OCI-LY1 (cell line): ENCODE results near the gene CUEDC1.

Source experiments
- H2AFZ ChIP-seq: fragments of 200-600 bp; sonication (generic), shearing (Covaris generic); 2 replicates; pipeline ENCODE4 v1.6.0; 2014; ENCODE audit warnings: antibody characterized with exemption, mild to moderate bottlenecking, low read length
- H3F3A ChIP-seq: fragments of 200-600 bp; sonication (generic), shearing (Covaris generic); 2 replicates; pipeline ENCODE4 v1.6.0; 2014; ENCODE audit warnings: mild to moderate bottlenecking, antibody characterized with exemption, low read length, moderate library complexity; ENCODE audit not compliant: insufficient read depth
- H3K27ac ChIP-seq: fragments of 200-600 bp; sonication (generic); 2 replicates; pipeline ENCODE4 v1.5.1; 2014; ENCODE audit warnings: low read length, mixed run types, mild to moderate bottlenecking, low read depth; ENCODE audit not compliant: poor library complexity, severe bottlenecking
- H3K27me3 ChIP-seq: fragments of 200-600 bp; sonication (generic); 2 replicates; pipeline ENCODE4 v1.6.0; 2014; ENCODE audit warnings: antibody characterized with exemption, mild to moderate bottlenecking, low read length, moderate library complexity; ENCODE audit not compliant: insufficient read depth
- H3K36me3 ChIP-seq: fragments of 200-600 bp; sonication (generic); 2 replicates; pipeline ENCODE4 v1.6.1; 2014; ENCODE audit warnings: mild to moderate bottlenecking, antibody characterized with exemption, low read length, moderate library complexity, mixed read lengths; ENCODE audit not compliant: insufficient read depth
- H3K4me1 ChIP-seq: fragments of 200-600 bp; sonication (generic); 2 replicates; pipeline ENCODE4 v1.5.1; 2014; ENCODE audit warnings: mild to moderate bottlenecking, low read length, moderate library complexity; ENCODE audit not compliant: insufficient read depth, severe bottlenecking
- H3K4me2 ChIP-seq: fragments of 200-600 bp; sonication (generic), shearing (Covaris generic); 2 replicates; pipeline ENCODE4 v1.6.1; 2014; ENCODE audit warnings: low read length
- H3K4me3 ChIP-seq: fragments of 200-600 bp; sonication (generic); 2 replicates; pipeline ENCODE4 v1.5.1; 2014; ENCODE audit warnings: low read length, low read depth, mild to moderate bottlenecking, mixed read lengths; ENCODE audit not compliant: poor library complexity, severe bottlenecking
- H3K79me2 ChIP-seq: fragments of 200-600 bp; shearing (Covaris generic); 2 replicates; pipeline ENCODE4 v1.6.1; 2016; ENCODE audit warnings: mixed run types, low read length, mixed read lengths; ENCODE audit not compliant: insufficient read depth
- H3K9ac ChIP-seq: fragments of 200-600 bp; sonication (generic), shearing (Covaris generic); 2 replicates; pipeline ENCODE4 v1.6.1; 2014; ENCODE audit warnings: mild to moderate bottlenecking, low read length, mixed read lengths
- H3K9me2 ChIP-seq: fragments of 200-600 bp; sonication (generic), shearing (Covaris generic); 2 replicates; pipeline ENCODE4 v1.6.1; 2014; ENCODE audit warnings: low read depth, mild to moderate bottlenecking, low read length, mixed read lengths
- H3K9me3 ChIP-seq: fragments of 200-600 bp; shearing (Covaris generic); 2 replicates; pipeline ENCODE4 v1.6.1; 2014; ENCODE audit warnings: low read length, mixed read lengths
- H4K20me1 ChIP-seq: fragments of 200-600 bp; sonication (generic), shearing (Covaris generic); 2 replicates; pipeline ENCODE4 v1.6.0; 2016; ENCODE audit warnings: mild to moderate bottlenecking, low read length; ENCODE audit not compliant: insufficient read depth
- EZH2 ChIP-seq: fragments of 200-600 bp; sonication (generic), shearing (Covaris generic); IDR thresholded peaks from 2 replicates; pipeline ENCODE4 v1.8.0; 2017; ENCODE audit warnings: borderline replicate concordance, mixed run types, mild to moderate bottlenecking, antibody characterized with exemption, low read length, moderate library complexity, mixed read lengths
- TF ChIP-seq, protein P1 (sequence below): fragments of 200-600 bp; sonication (generic), shearing (Covaris generic); IDR thresholded peaks from 2 replicates; pipeline ENCODE4 v1.5.1; 2017; ENCODE audit warnings: mild to moderate bottlenecking, antibody characterized with exemption, low read length, moderate library complexity, mixed read lengths

CUEDC1 gene

DNA sequence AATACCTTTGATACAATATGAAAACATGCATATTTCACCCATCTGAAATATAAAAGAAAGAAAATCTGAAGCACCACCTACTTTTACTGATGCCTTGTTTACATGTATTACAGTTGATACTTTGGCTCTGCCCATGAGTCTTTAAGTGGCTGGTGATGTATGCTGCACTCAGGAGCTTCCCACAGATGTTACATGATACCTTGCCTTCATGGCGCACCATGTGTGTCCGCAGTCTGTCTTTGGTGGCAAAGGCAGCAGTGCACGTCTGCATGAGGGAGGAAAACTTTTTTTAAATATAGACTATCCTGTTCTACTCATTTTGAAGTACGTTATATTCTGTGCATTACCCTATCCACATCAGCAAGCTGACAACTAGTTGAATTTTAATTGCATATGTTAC, 25.3 kb upstream of the CUEDC1 start:
- peaks cover 92% of the 10 kb centered on the region for H3K36me3 ChIP-seq
- no peaks in the 10 kb centered on the region for H3K9me3 ChIP-seq
- peaks cover 10% of the 10 kb centered on the region for H3K4me1 ChIP-seq
- TF ChIP-seq, protein P1, sequence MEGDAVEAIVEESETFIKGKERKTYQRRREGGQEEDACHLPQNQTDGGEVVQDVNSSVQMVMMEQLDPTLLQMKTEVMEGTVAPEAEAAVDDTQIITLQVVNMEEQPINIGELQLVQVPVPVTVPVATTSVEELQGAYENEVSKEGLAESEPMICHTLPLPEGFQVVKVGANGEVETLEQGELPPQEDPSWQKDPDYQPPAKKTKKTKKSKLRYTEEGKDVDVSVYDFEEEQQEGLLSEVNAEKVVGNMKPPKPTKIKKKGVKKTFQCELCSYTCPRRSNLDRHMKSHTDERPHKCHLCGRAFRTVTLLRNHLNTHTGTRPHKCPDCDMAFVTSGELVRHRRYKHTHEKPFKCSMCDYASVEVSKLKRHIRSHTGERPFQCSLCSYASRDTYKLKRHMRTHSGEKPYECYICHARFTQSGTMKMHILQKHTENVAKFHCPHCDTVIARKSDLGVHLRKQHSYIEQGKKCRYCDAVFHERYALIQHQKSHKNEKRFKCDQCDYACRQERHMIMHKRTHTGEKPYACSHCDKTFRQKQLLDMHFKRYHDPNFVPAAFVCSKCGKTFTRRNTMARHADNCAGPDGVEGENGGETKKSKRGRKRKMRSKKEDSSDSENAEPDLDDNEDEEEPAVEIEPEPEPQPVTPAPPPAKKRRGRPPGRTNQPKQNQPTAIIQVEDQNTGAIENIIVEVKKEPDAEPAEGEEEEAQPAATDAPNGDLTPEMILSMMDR, result no peak
- no peak for TF ChIP-seq EZH2
- no peaks in the 10 kb centered on the region for H3K9me2 ChIP-seq
- H2AFZ ChIP-seq, result no peak overlapping the region
- H4K20me1 ChIP-seq, result 0 out of 2 replicates have a peak, but pooled peaks cover 2% of the 10 kb centered on the region
- no peak overlapping the region for H3K4me3 ChIP-seq
- H3K9ac ChIP-seq, result no peak overlapping the region
- 0 out of 2 replicates have a peak, but pooled peaks cover 5% of the 10 kb centered on the region for H3K79me2 ChIP-seq
- no peaks in the 10 kb centered on the region for H3K27me3 ChIP-seq
- H3K27ac ChIP-seq, result no peak overlapping the region
- no peak overlapping the region for H3K4me2 ChIP-seq
- H3F3A ChIP-seq, result no peaks in the 10 kb centered on the region

DNA sequence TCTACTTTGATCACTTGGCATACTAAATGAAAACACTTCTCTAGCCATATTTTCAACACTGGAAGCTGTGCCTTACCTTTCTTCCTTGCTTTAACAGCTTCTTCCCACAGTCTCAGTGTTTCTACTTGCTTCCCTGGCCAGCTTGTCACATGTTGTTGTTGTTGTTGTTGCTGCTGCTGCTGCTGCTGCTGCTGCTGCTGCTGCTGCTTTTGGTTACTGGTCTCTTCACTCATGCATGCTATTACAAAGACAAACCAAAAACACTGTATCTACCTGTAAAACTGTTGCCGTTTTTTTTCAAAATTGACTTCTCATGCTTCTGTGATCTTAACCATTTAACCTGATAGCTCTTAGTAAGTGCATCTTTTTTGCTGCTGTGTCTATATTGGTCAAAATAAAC, 23.9 kb upstream of the CUEDC1 start:
- H3K9ac ChIP-seq, result no peak overlapping the region
- TF ChIP-seq EZH2, result no peak
- TF ChIP-seq, protein P1, result no peak
- H3K79me2 ChIP-seq, result no peaks in the 10 kb centered on the region
- no peaks in the 10 kb centered on the region for H3F3A ChIP-seq
- 0 out of 2 replicates have a peak, but pooled peaks cover 2% of the 10 kb centered on the region for H4K20me1 ChIP-seq
- H3K36me3 ChIP-seq, result peaks cover 95% of the 10 kb centered on the region
- no peaks in the 10 kb centered on the region for H3K9me2 ChIP-seq
- H3K4me3 ChIP-seq, result no peak overlapping the region
- no peak overlapping the region for H3K4me2 ChIP-seq
- no peaks in the 10 kb centered on the region for H3K9me3 ChIP-seq
- H3K27me3 ChIP-seq, result no peaks in the 10 kb centered on the region
- no peak overlapping the region for H3K27ac ChIP-seq
- H3K4me1 ChIP-seq, result no peaks in the 10 kb centered on the region
- no peak overlapping the region for H2AFZ ChIP-seq

DNA sequence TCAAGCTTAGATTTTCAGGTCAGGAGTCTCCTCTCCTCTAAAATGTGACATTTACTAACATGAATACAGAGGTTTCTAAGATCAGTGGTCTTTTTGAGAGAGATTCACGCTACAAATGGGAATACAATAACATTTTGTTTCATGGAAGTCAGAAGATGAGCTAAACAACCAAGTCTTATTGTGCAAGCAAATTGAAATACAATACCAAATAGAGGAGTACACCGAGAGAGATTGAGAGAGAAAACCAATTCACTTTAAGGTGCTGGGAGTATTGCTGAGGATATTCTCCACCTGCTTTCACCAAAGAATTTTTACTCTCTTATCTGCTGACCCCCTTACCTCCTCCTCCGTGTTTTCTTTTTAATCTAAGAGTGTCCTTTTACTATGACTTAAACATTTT, 21.4 kb upstream of the CUEDC1 start:
- TF ChIP-seq, protein P1, result no peak
- TF ChIP-seq EZH2, result no peak
- Histone ChIP-seq H3K27ac (no peak overlapping the region), H3F3A (no peaks in the 10 kb centered on the region), H4K20me1 (0 out of 2 replicates have a peak, but pooled peaks cover 2% of the 10 kb centered on the region), H3K4me2 (no peak overlapping the region), H3K79me2 (no peaks in the 10 kb centered on the region), H3K9me3 (no peaks in the 10 kb centered on the region), H2AFZ (no peak overlapping the region), H3K4me1 (no peaks in the 10 kb centered on the region), H3K36me3 (peaks cover 85% of the 10 kb centered on the region), H3K9ac (no peak overlapping the region), H3K4me3 (no peak overlapping the region), H3K9me2 (no peaks in the 10 kb centered on the region), H3K27me3 (no peaks in the 10 kb centered on the region)
